ENCODE measurements around the gene GRIN2C. TPM values are rescaled to one million over a fixed set of nuclear protein-coding genes. Genes with fewer than 3 reads are reported as not detected.
"Not testable (repeated sequence)": the region's sequence is repeated elsewhere in the genome, so short reads cannot be mapped to it uniquely, and the experiment has no call there.

Gene GRIN2C
- total RNA-seq (under 1 TPM; 0.11 to 0.82 (median 0.32) TPM), polyA plus RNA-seq (under 1 TPM; 0.36 to 0.58 TPM)
- long read RNA-seq, donor 1, partial matches to known transcripts = 2 of 3 reads
- long read RNA-seq, donor 1, other reads (novel, unspliced or antisense) = 1 of 3 reads
- long read RNA-seq, donor 2 = 0 reads
- long read RNA-seq, donor 3 = 0 reads

DNA sequence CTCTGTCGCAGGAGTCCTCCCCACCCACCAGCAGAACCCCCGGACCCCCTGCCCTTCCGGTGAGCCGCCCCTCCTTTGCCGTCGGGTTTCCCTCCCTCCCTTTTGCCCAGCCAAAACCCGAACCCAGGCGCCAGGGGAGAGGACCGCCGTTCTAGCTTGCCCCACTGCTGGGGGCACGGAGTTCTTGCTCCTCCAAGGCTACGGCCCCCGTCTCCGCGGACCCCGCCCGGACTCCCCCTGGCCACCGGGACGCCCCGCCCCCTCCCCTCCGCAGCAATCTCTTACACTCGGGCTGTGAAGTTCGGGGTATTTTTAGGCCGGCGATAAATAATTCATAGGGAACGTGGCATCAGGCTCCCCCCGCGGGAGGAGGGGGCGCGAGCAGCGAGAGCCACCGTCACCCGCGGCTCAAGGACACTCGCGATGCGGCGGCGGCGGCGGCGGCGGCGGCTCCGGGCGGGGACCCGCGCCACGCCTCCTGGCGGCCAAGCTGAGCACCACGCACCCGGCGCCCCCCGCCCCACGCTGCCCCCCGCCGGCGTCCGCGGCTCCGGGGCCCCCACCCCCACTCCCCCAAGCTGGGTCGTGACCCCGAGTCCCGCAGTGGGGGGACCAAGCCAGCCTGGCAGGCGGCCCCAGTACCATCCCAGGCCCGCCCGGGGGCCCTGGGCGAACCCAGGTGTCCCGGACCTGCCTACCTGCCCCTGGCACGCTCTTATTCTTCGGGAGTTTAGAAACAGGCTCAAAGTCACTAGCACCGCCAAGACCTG, at the start of gene GRIN2C:
TSS of gene GRIN2C (minus strand) at position 427 of the 770 bp plus-strand sequence. CDS start 4,793 bp downstream, outside the sequence.
- Histone ChIP-seq H3K9me3 (no peaks in the 10 kb centered on the region), H3K27me3 (peaks cover 3% of the 10 kb centered on the region), H3K4me3 (no peak within 1 kb of the TSS), H3K36me3 (no peaks in the 10 kb centered on the region), H3K27ac (no peak within 1 kb of the TSS), H3K4me1 (ENCODE audit: insufficient read depth) (peaks cover 3% of the 10 kb centered on the region)
- WGBS, 3 donors = 1 to 5% (median 2%) methylated on average over 33 to 72 of the region's 72 CpGs
- peak in 2 of 5 donors; percentile 37 to 46 for DNase-seq
- TF ChIP-seq, protein P1, sequence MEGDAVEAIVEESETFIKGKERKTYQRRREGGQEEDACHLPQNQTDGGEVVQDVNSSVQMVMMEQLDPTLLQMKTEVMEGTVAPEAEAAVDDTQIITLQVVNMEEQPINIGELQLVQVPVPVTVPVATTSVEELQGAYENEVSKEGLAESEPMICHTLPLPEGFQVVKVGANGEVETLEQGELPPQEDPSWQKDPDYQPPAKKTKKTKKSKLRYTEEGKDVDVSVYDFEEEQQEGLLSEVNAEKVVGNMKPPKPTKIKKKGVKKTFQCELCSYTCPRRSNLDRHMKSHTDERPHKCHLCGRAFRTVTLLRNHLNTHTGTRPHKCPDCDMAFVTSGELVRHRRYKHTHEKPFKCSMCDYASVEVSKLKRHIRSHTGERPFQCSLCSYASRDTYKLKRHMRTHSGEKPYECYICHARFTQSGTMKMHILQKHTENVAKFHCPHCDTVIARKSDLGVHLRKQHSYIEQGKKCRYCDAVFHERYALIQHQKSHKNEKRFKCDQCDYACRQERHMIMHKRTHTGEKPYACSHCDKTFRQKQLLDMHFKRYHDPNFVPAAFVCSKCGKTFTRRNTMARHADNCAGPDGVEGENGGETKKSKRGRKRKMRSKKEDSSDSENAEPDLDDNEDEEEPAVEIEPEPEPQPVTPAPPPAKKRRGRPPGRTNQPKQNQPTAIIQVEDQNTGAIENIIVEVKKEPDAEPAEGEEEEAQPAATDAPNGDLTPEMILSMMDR (IDR thresholded peaks at IDR 0.05) = no peak
- TF ChIP-seq EP300 (IDR thresholded peaks at IDR 0.05) = no peak
- TF ChIP-seq POLR2A (IDR thresholded peaks at IDR 0.05) = no peak
- intact Hi-C loops (cut with DNase I) = loop anchor here in 2 of 4 donors (5.0 to 10.0 kb wide), 3 partner anchors 67 to 112 kb away; partner anchors contain the start of gene NHERF1 (in 1 of the 2)

DNA sequence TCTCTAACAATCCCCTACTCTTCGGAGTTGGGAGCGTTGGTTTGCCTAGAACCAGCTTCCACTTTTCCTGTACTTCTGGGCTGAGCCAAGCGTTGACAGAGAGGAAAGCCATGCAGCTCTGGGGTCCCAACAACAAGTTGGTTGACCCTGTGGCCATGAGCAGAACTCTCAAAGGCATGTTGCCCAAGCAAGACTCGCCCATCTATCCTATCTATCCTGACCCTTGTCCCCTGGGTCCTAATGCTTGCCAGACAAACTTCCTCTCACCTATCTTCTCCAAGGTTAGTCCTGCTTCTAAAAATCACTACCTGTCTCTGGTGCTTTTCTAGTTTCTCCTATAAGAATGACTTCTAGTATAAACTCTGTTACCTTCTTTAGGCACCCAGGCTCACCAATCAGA, 49.4 kb upstream of the GRIN2C start:
- intact Hi-C loops (cut with DNase I); H3K27ac ChIP-seq: not testable (repeated sequence)
- 65 to 73% (median 70%) methylated on average over 4 of the region's 4 CpGs for WGBS, 3 donors

DNA sequence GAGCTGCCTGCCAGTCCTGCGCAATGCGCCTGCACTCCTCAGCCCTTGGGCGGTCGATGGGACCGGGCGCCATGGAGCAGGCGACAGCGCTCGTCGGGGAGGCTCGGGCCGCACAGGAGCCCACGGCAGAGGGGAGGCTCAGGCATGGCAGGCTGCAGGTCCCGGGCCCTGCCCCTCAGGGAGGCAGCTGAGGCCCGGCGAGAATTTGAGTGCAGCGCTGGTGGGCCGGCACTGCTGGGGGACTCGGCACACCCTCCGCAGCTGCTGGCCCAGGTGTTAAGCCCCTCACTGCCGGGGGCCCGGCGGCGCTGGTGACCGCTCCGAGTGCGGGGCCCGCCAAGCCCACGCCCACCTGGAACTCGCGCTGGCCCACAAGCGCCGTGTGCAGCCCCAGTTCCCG, 47.3 kb upstream of the GRIN2C start:
- H3K27ac ChIP-seq = no peak overlapping the region
- no peaks in the 10 kb centered on the region for H3K36me3 ChIP-seq
- DNase-seq = no peak
- H3K4me3 ChIP-seq = no peak overlapping the region
- TF ChIP-seq, protein P1 (IDR thresholded peaks at IDR 0.05) = no peak
- TF ChIP-seq POLR2A (IDR thresholded peaks at IDR 0.05) (no peak), EP300 (IDR thresholded peaks at IDR 0.05) (no peak)
- no peaks in the 10 kb centered on the region for H3K9me3 ChIP-seq
- 93 to 96% (median 95%) methylated on average over 22 to 34 of the region's 34 CpGs for WGBS, 3 donors
- no peaks in the 10 kb centered on the region for H3K27me3 ChIP-seq
- no peaks in the 10 kb centered on the region for H3K4me1 ChIP-seq (ENCODE audit: insufficient read depth)
- intact Hi-C loops (cut with DNase I) = no loop called here

More for the DNA sequence above, 49.4 kb upstream of the GRIN2C start:
- not testable (repeated sequence) for H3K27me3 ChIP-seq; H3K36me3 ChIP-seq; H3K4me1 ChIP-seq (ENCODE audit: insufficient read depth); H3K4me3 ChIP-seq; H3K9me3 ChIP-seq; DNase-seq

DNA sequence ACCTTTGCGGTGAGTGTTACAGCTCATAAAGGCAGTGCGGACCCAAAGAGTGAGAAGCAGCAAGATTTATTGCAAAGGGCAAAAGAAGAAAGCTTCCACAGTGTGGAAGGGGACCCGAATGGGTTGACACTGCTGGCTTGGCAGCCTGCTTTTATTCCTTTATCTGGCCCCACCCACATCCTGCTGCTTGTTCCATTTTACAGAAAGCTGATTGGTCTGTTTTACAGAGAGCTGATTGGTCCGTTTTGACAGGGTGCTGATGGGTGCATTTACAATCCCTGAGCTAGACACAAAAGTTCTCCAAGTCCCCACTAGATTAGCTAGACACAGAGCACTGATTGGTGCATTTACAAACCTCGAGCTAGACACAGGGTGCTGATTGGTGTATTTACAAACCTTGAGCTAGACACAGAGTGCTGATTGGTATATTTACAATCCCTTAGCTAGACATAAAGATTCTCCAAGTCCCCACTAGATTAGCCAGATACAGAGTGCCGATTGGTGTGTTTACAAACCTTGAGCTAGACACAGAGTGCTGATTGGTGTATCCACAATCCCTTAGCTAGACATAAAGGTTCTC, 46.6 kb upstream of the GRIN2C start:
- H3K27me3 ChIP-seq; H3K4me1 ChIP-seq (ENCODE audit: insufficient read depth); H3K36me3 ChIP-seq; H3K27ac ChIP-seq; DNase-seq; H3K4me3 ChIP-seq; H3K9me3 ChIP-seq; intact Hi-C loops (cut with DNase I): not testable (repeated sequence)
- 56 to 61% (median 58%) methylated on average over 6 of the region's 6 CpGs for WGBS, 3 donors

DNA sequence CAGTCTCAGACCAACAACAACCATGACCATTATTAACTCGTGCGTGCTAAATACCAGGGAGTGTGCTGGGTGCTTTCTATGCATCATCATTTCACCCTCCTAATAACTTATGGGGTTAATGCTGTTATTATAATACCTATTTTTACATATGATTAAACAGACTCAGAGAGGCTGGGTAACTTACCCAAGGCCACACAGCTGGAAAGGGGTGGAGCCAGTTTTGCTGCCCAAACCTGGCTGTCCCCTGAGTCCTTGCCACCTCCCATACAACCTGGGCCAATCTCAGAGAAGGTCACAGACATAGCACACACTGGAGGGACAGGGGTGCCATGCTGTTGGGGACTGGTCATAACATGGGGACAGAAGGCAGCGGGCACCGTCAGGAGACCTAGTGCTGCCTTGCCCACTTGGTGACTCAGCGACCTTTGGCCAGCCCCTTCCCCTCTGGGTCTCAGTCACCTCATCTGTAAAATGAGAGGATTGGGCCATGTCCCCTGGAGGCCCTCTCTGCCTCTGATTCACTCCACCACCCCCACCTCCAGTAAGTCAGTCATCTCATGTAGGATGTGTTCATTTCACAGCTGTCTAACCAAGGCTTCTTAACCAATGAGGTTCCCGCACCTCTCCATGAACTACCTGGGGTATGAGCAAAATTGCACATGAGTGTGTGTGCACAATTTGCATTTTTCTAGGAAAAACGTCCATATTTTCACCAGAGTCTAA, 45.2 kb upstream of the GRIN2C start:
- Histone ChIP-seq H3K27me3 (no peaks in the 10 kb centered on the region), H3K36me3 (no peaks in the 10 kb centered on the region), H3K4me3 (no peak overlapping the region), H3K4me1 (ENCODE audit: insufficient read depth) (no peaks in the 10 kb centered on the region), H3K27ac (no peak overlapping the region), H3K9me3 (no peaks in the 10 kb centered on the region)
- intact Hi-C loops (cut with DNase I) = no loop called here
- WGBS, 3 donors = 70 to 74% (median 73%) methylated on average over 7 of the region's 7 CpGs
- TF ChIP-seq, protein P1 (IDR thresholded peaks at IDR 0.05) = no peak
- no peak for TF ChIP-seq POLR2A (IDR thresholded peaks at IDR 0.05)
- no peak for TF ChIP-seq EP300 (IDR thresholded peaks at IDR 0.05)
- no peak for DNase-seq
